ENCODE measurements around the gene FZD7. TPM values are rescaled to one million over a fixed set of nuclear protein-coding genes. Genes with fewer than 3 reads are reported as not detected.
A peak's percentile ranks its signal among the peaks of the same experiment; 100 is the strongest.

FZD7 gene
- total and polyA plus RNA-seq, 11 donors, result 1.7 to 42.0 (median 19.3) TPM

GRCh38 chr2:202038471-202039277, 5.0 kb downstream of the FZD7 start:
- peak overlapping the region in 9 of 12 donors; percentile 2 to 90 (median 73) for H3K4me3 ChIP-seq
- peaks cover 0 to 49% (median 25%) of the 10 kb centered on the region in 12 donors for H3K4me1 ChIP-seq
- ATAC-seq (peak; percentile 36 to 50 (median 42)), DNase-seq (peak in 3 of 5 donors; percentile 26 to 70 (median 63))
- TF ChIP-seq CTCF (IDR thresholded peaks at IDR 0.05) (no peak), POLR2A (IDR thresholded peaks at IDR 0.05) (no peak)
- H3K27ac ChIP-seq, result peak overlapping the region; percentile 6 to 99 (median 70)
- no peaks in the 10 kb centered on the region for H3K9me3 ChIP-seq
- peaks cover 0 to 62% (median 5%) of the 10 kb centered on the region in 9 donors for H3K27me3 ChIP-seq
- H3K36me3 ChIP-seq, result no peaks in the 10 kb centered on the region
- intact Hi-C loops (cut with DNase I), result loop anchor here (5.0 to 10.0 kb wide), 11 partner anchors 86 to 254 kb away; partner anchors contain the start of gene ALS2 (in 1 of the 10)
- 29 to 34% (median 31%) methylated on average over 4 of the region's 4 CpGs for WGBS, 4 donors

- H3K27ac ChIP-seq, result peak overlapping the region; percentile 6 to 99 (median 70)
- DNase-seq (no peak), ATAC-seq (no peak)
- H3K27me3 ChIP-seq, result peaks cover 0 to 56% (median 5%) of the 10 kb centered on the region in 9 donors
- no peaks in the 10 kb centered on the region for H3K9me3 ChIP-seq
- intact Hi-C loops (cut with DNase I), result loop anchor here (5.0 to 10.0 kb wide), 11 partner anchors 87 to 255 kb away; partner anchors contain the start of gene ALS2 (in 1 of the 10)
- no peaks in the 10 kb centered on the region for H3K36me3 ChIP-seq
- WGBS, 4 donors, result 23 to 37% (median 31%) methylated on average over 13 of the region's 13 CpGs
- TF ChIP-seq CTCF (IDR thresholded peaks at IDR 0.05) (no peak), POLR2A (IDR thresholded peaks at IDR 0.05) (no peak)
- H3K4me1 ChIP-seq, result peaks cover 0 to 48% (median 25%) of the 10 kb centered on the region in 12 donors
- H3K4me3 ChIP-seq, result peak overlapping the region in 9 of 12 donors; percentile 2 to 90 (median 73)
Measured at GRCh38 chr2:202039278-202040078, 5.8 kb downstream of the FZD7 start.

- Histone ChIP-seq H3K27me3 (peaks cover 0 to 49% (median 5%) of the 10 kb centered on the region in 9 donors), H3K9me3 (no peaks in the 10 kb centered on the region), H3K4me3 (peak overlapping the region in 4 of 12 donors; percentile 20 to 90 (median 76)), H3K27ac (peak overlapping the region in 7 of 12 donors; percentile 61 to 99 (median 77)), H3K4me1 (peaks cover 0 to 40% (median 18%) of the 10 kb centered on the region in 12 donors), H3K36me3 (no peaks in the 10 kb centered on the region)
- 56 to 61% (median 57%) methylated on average over 4 of the region's 4 CpGs for WGBS, 4 donors
- DNase-seq (no peak), ATAC-seq (no peak)
- TF ChIP-seq CTCF (IDR thresholded peaks at IDR 0.05), result no peak
- TF ChIP-seq POLR2A (IDR thresholded peaks at IDR 0.05), result no peak
- intact Hi-C loops (cut with DNase I), result no loop called here
Measured at GRCh38 chr2:202040079-202040844, 6.6 kb downstream of the FZD7 start.
